ENCODE results near the gene GPR151. TPM values are rescaled to one million over a fixed set of nuclear protein-coding genes. Genes with fewer than 3 reads are reported as not detected.

The GPR151 gene
- total RNA-seq, 1 experiment from 2014 or later, result not detected

- Histone ChIP-seq H3K27me3 (ENCODE audit: control insufficient read depth, insufficient read depth, low read length) (no peaks in the 10 kb centered on the region), H3K27ac (ENCODE audit: low read length) (no peak overlapping the region), H3K36me3 (ENCODE audit: control insufficient read depth, insufficient read depth, low read length) (no peaks in the 10 kb centered on the region), H3K4me1 (ENCODE audit: control insufficient read depth, insufficient read depth, low read length) (no peaks in the 10 kb centered on the region), H3K9me3 (ENCODE audit: control insufficient read depth, insufficient read depth, low read depth, low read length) (no peaks in the 10 kb centered on the region), H3K4me3 (ENCODE audit: low read depth in 2 of 2, low read length in 2 of 2) (no peak overlapping the region)
- TF ChIP-seq, protein P1, sequence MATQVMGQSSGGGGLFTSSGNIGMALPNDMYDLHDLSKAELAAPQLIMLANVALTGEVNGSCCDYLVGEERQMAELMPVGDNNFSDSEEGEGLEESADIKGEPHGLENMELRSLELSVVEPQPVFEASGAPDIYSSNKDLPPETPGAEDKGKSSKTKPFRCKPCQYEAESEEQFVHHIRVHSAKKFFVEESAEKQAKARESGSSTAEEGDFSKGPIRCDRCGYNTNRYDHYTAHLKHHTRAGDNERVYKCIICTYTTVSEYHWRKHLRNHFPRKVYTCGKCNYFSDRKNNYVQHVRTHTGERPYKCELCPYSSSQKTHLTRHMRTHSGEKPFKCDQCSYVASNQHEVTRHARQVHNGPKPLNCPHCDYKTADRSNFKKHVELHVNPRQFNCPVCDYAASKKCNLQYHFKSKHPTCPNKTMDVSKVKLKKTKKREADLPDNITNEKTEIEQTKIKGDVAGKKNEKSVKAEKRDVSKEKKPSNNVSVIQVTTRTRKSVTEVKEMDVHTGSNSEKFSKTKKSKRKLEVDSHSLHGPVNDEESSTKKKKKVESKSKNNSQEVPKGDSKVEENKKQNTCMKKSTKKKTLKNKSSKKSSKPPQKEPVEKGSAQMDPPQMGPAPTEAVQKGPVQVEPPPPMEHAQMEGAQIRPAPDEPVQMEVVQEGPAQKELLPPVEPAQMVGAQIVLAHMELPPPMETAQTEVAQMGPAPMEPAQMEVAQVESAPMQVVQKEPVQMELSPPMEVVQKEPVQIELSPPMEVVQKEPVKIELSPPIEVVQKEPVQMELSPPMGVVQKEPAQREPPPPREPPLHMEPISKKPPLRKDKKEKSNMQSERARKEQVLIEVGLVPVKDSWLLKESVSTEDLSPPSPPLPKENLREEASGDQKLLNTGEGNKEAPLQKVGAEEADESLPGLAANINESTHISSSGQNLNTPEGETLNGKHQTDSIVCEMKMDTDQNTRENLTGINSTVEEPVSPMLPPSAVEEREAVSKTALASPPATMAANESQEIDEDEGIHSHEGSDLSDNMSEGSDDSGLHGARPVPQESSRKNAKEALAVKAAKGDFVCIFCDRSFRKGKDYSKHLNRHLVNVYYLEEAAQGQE (IDR thresholded peaks at IDR 0.05; ENCODE audit: insufficient read depth in 1 of 2, low read depth in 2 of 2, low read length in 1 of 2), result no peak
- TF ChIP-seq SIN3A (IDR thresholded peaks at IDR 0.05; ENCODE audit: borderline replicate concordance, insufficient read depth, low read depth, low read length) (no peak), TCF7L2 (IDR thresholded peaks at IDR 0.05; ENCODE audit: low read depth, low read length) (no peak), CTCF (IDR thresholded peaks at IDR 0.05) (no peak), POLR2AphosphoS5 (IDR thresholded peaks at IDR 0.05; ENCODE audit: low read depth, low read length) (no peak)
- POLR2A ChIA-PET, result no interaction called here
- no TSS peak for BruUV-seq (replicated peaks)
- DNase-seq (ENCODE audit: low read depth, low spot score), result no peak
- CTCF ChIA-PET, result interaction anchor here (1.0 kb wide), 1 partner anchor 427 kb away, joined by 4 read pairs; no protein-coding TSS in a partner anchor
- in situ Hi-C loops (cut with HindIII; ENCODE audit: low pct_unique_long_range_greater_than_20kb, low sequenced_read_pairs), result loop anchor here (25.0 kb wide), 1 partner anchor 824 kb away; no protein-coding TSS in a partner anchor
- no peak for ATAC-seq
- intact Hi-C loops (cut with micrococcal nuclease; ENCODE audit: unreplicated experiment), result loop anchor here (10.0 kb wide), 2 partner anchors 826 to 1036 kb away; no protein-coding TSS in a partner anchor
Observed at GRCh38 chr5:146538432-146538831, 22.4 kb upstream of the GPR151 start.

- Histone ChIP-seq H3K27me3 (ENCODE audit: control insufficient read depth, insufficient read depth, low read length) (no peaks in the 10 kb centered on the region), H3K9me3 (ENCODE audit: control insufficient read depth, insufficient read depth, low read depth, low read length) (no peaks in the 10 kb centered on the region), H3K36me3 (ENCODE audit: control insufficient read depth, insufficient read depth, low read length) (no peaks in the 10 kb centered on the region), H3K27ac (ENCODE audit: low read length) (no peak overlapping the region), H3K4me1 (ENCODE audit: control insufficient read depth, insufficient read depth, low read length) (no peaks in the 10 kb centered on the region), H3K4me3 (ENCODE audit: low read depth in 2 of 2, low read length in 2 of 2) (no peak overlapping the region)
- intact Hi-C loops (cut with micrococcal nuclease; ENCODE audit: unreplicated experiment), result loop anchor here (2.0 to 10.0 kb wide), 4 partner anchors 433 to 1041 kb away; no protein-coding TSS in a partner anchor
- no peak for ATAC-seq
- in situ Hi-C loops (cut with HindIII; ENCODE audit: low pct_unique_long_range_greater_than_20kb, low sequenced_read_pairs), result loop anchor here (25.0 kb wide), 1 partner anchor 828 kb away; no protein-coding TSS in a partner anchor
- POLR2A ChIA-PET, result no interaction called here
- DNase-seq (ENCODE audit: low read depth, low spot score), result no peak
- CTCF ChIA-PET, result interaction anchor here (0.6 to 1.2 kb wide), 6 partner anchors 8 to 655 kb away, joined by 3 to 10 read pairs (median 6); no protein-coding TSS in a partner anchor
- no TSS peak for BruUV-seq (replicated peaks)
- TF ChIP-seq, protein P1 (IDR thresholded peaks at IDR 0.05; ENCODE audit: insufficient read depth in 1 of 2, low read depth in 2 of 2, low read length in 1 of 2), result no peak
- TF ChIP-seq SIN3A (IDR thresholded peaks at IDR 0.05; ENCODE audit: borderline replicate concordance, insufficient read depth, low read depth, low read length), result no peak
Observed at GRCh38 chr5:146533882-146534281, 17.9 kb upstream of the GPR151 start.
